KBM-7 (cell line): ENCODE data around the gene CD4.
"Not testable (repeated sequence)": the region's sequence is repeated elsewhere in the genome, so short reads cannot be mapped to it uniquely, and the experiment has no call there.

Experiments
- DNase-seq: peaks from one replicate; pipeline ENCODE4 v3.0.0-alpha.2; 2015
- in situ Hi-C: fragments of 300-500 bp; cut with MboI; formaldehyde crosslinking; loops from 2 replicates; pipeline ENCODE4 v1.14.3; 2020; ENCODE audit warnings: low sequenced_read_pairs, low pct_unique_long_range_greater_than_20kb, mixed read lengths

Gene CD4

DNA sequence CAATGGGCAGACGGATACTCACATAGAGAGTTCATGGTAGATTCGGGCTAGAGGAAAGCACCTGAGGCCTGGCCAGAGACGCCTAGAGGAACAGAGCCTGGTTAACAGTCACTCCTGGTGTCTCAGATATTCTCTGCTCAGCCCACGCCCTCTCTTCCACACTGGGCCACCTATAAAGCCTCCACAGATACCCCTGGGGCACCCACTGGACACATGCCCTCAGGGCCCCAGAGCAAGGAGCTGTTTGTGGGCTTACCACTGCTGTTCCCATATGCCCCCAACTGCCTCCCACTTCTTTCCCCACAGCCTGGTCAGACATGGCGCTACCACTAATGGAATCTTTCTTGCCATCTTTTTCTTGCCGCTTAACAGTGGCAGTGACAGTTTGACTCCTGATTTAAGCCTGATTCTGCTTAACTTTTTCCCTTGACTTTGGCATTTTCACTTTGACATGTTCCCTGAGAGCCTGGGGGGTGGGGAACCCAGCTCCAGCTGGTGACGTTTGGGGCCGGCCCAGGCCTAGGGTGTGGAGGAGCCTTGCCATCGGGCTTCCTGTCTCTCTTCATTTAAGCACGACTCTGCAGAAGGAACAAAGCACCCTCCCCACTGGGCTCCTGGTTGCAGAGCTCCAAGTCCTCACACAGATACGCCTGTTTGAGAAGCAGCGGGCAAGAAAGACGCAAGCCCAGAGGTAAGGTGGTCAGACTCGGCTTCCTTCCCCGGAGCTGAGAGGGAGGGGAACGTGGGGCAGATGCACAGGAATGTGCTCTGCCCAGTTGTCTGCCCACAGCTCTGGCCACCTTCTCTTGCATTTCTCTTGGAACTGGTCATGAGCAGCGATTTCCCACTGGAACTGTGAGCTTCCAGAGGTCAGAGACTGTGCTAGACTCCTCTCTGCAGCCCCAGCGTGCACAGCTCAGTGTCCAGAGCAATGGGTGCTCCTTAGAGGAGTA, at the start of gene CD4:
TSS of gene CD4 (plus strand) at position 557 of the 953 bp plus-strand sequence. CDS start 10,611 bp downstream, outside the sequence.
- in situ Hi-C loops: no loop called here
- DNase-seq: peak; percentile 88

- in situ Hi-C loops, DNase-seq: not testable (repeated sequence)
Measured at GRCh38 chr12:6742080-6742479, 47.2 kb upstream of the CD4 start.

GRCh38 chr12:6742834-6743233, 46.5 kb upstream of the CD4 start:
- no peak for DNase-seq
- in situ Hi-C loops: no loop called here

- DNase-seq, in situ Hi-C loops: not testable (repeated sequence)
Measured at GRCh38 chr12:6743300-6743699, 46.0 kb upstream of the CD4 start.

- DNase-seq: peak; percentile 87
- in situ Hi-C loops: no loop called here
Measured at GRCh38 chr12:6745741-6746525, 43.4 kb upstream of the CD4 start.

DNA sequence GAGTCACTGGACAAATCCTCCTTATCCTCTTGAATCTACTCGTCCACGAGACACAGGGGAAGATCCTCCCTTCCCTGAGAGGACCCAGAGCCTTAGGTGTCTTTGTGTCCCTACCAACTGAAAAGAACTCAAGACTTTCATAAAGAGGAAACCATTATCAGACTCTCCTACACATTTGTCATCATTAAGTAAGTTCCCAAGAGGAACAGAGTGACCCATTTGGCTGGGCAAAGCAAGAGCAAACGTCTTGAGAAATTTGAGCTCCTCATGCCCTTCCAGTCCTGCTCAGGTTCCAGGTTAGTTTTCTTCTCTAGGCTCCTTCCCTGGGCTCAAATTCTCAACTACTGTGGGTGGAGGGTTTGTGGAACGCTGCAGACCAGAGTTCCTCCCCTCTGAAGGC, 42.1 kb upstream of the CD4 start:
- no peak for DNase-seq
- in situ Hi-C loops: no loop called here

- in situ Hi-C loops: no loop called here
- DNase-seq: no peak
Measured at GRCh38 chr12:6748761-6749160, 40.6 kb upstream of the CD4 start.

- in situ Hi-C loops: no loop called here
- DNase-seq: no peak
Measured at GRCh38 chr12:6750506-6750905, 38.8 kb upstream of the CD4 start.

DNA sequence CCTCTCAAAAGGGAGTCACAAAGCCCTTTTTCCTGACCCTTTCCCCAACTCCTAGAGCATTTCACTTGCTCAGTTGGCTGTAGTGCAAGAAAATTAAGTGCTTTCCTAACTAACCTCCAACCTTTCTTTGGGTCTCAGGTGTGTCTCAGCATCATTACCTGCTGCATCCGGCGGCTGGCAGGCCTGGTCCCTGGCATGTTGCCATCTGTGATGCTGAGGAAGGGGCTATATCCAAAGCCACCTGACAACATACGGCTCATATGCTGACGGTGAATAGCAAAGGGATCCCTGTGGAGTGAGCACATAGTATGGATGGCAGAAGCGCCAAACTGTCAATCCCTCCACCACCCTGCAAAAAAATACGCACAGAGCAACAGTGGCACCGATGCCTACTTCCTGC, 37.6 kb upstream of the CD4 start:
- in situ Hi-C loops: no loop called here
- DNase-seq: no peak

DNA sequence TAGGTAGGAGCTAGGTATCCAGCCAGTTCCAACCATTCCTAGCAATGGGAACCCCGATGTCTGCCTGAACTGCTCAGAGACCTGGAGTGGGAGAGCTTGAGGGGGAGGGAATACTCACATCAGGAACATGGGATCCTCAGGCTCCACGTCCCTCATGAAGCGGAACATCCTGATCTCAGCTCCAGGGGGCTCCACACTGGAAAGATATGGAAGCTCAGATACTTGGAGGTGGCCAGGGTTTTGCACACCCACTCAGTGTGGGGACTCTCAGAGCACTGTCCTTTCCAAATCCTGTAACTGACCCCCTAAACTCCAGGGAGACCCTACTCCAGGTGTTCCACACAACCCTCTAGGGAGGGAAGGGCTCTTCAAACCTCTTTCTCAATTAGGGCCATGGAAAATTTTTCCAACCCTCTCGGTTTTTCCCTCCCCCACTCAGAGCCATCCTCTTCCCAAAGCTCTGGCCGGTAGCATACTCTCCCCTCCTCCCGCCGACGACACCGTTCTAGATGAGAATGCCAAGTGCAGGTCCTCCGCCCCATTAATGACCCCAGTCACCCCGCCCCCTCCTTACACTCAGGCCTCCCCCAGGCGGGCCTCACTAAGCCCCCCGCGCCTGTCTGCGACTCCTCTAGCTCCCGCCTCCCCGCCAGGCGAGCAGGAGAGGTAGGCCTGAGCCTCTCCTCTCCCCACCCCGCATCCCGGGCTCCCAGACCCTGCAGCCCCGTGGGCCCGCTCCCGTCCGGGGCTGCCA, 37.0 kb upstream of the CD4 start:
- peak; percentile 18 for DNase-seq

GRCh38 chr12:6752921-6753771, 36.2 kb upstream of the CD4 start, which contains the start of gene MLF2:
MLF2 (minus strand) TSS chr12:6753141; CDS start chr12:6752334, 807 bp downstream.
- DNase-seq: peak; percentile 99
- in situ Hi-C loops: no loop called here

More for the DNA sequence above, 37.0 kb upstream of the CD4 start:
- in situ Hi-C loops: no loop called here

- in situ Hi-C loops: no loop called here
- DNase-seq: no peak
Measured at GRCh38 chr12:6753772-6754356, 35.5 kb upstream of the CD4 start.

DNA sequence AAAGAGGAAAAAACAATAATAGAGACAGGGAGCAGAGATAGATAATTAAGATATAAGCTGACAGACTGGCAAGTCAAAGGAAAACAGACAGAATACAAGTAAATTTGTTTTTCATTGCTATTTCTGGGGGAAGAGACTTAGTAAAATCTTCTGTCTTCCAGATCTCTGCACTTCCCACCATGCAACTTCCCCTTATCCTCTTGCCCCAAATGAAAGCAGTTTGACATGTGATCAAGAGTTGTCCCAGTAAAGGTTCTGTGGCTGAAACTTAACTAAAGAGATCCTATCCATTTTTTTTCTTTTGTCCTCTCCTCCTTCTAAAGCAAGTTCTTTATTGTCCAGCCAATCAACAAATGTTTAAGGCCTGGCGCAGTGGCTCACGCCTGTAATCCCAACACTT, 34.9 kb upstream of the CD4 start:
- in situ Hi-C loops: no loop called here
- peak; percentile 38 for DNase-seq

GRCh38 chr12:6757028-6757690, 32.2 kb upstream of the CD4 start:
- DNase-seq: no peak
- in situ Hi-C loops: no loop called here

DNA sequence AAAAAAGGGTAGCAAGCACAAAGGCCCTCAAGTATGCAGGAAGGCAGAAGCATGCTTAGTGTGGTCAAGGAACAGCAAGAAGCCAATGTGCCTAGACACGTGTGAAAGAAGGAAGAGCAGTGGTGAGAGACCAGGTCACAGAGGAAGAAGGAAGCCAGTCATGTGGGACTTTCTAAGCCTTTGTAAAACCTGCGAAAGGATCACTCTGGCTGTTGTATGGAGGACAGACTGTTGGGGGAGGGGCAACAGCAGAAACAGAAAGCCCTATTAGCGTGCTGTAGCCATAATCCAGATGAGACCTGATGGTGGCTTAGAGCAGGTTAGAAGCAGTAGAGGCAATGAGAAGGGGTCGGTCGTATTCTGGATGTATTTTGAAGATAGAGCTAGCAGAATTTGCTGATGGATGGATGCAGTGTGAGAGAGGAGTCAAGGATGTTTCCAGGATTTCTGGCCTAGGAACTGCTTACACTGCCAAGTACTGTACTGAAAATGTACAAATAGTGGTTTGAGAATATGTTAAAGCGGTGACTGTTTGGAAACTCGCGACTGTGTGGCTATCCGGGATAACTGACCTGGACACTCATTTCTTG, 30.7 kb upstream of the CD4 start:
- peak; percentile 12 for DNase-seq
- in situ Hi-C loops: no loop called here

DNA sequence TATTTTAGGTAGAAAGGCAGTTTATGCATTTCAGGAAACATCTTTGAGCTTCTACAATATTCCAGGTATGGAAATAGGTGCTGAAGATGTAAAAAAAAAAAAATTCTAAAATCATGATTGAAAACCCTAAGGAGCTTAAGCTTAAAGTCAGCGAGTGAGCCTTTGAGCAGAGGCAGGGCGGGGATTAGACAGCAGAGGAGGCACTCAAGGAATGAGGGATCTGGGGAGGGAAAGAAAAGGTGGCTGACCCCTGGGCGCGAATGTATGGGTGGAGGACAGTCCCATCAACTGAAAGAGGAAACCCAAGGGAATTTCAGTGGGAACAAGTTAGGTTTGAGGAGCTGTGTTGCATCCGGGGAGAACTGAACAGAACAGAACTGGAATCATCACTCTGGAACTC, 29.6 kb upstream of the CD4 start:
- no peak for DNase-seq
- in situ Hi-C loops: no loop called here

DNA sequence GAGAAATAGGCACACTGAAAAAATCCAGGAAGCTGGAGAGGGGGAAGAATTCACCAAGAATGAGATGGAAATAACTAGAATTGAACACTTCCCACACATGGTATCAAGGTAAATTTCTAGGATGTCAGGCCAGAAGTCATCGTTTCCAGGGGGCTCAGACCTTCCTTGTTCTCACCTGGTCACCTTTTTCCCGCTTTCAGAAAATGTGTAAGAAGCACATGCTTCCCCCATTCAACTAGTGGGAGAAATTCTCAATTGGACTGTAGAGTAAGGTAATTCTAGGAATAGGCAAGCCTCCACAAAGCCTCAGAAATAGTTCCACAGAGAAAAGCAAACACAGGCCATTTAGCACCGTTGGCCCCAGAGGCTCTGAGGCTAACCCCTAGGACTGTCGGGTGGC, 25.9 kb upstream of the CD4 start:
- in situ Hi-C loops: no loop called here
- no peak for DNase-seq
